ENCODE data around the gene TAF11L2. TPM values are rescaled to one million over a fixed set of nuclear protein-coding genes. Genes with fewer than 3 reads are reported as not detected.
"Not testable (repeated sequence)": the region's sequence is repeated elsewhere in the genome, so short reads cannot be mapped to it uniquely, and the experiment has no call there.

The TAF11L2 gene
- total and polyA plus RNA-seq, 4 donors: not detected

- intact Hi-C loops (cut with DNase I): no loop called here
- H3K9me3 ChIP-seq (ENCODE audit: control insufficient read depth, low read length): no peaks in the 10 kb centered on the region
- DNase-seq (no peak), ATAC-seq (ENCODE audit: low FRiP score) (no peak)
- H3K27ac ChIP-seq (ENCODE audit: low read depth in 1 of 2, low read length in 2 of 2): no peak overlapping the region
- H3K4me3 ChIP-seq (ENCODE audit: low read length in 2 of 2): no peak overlapping the region
- WGBS, 2 donors: 56 to 61% methylated on average over 7 of the region's 7 CpGs
- no peaks in the 10 kb centered on the region for H3K27me3 ChIP-seq (ENCODE audit: control insufficient read depth in 1 of 2, insufficient read depth in 2 of 2, low read length in 1 of 2)
- H3K4me1 ChIP-seq (ENCODE audit: control insufficient read depth in 1 of 2, insufficient read depth in 2 of 2, low read length in 2 of 2): no peaks in the 10 kb centered on the region
- H3K36me3 ChIP-seq (ENCODE audit: control insufficient read depth in 1 of 2, insufficient read depth in 2 of 2, low read length in 1 of 2): no peaks in the 10 kb centered on the region
These were observed 20.3 kb upstream of the TAF11L2 start for GRCh38 chr5:17477573-17478265.

GRCh38 chr5:17481378-17481777 is 16.7 kb upstream of the TAF11L2 start:
- H3K36me3 ChIP-seq (ENCODE audit: control insufficient read depth in 1 of 2, insufficient read depth in 2 of 2, low read length in 1 of 2): no peaks in the 10 kb centered on the region
- DNase-seq (no peak), ATAC-seq (ENCODE audit: low FRiP score) (no peak)
- H3K27ac ChIP-seq (ENCODE audit: low read depth in 1 of 2, low read length in 2 of 2): no peak overlapping the region
- intact Hi-C loops (cut with DNase I): no loop called here
- H3K4me3 ChIP-seq (ENCODE audit: low read length in 2 of 2): no peak overlapping the region
- H3K4me1 ChIP-seq (ENCODE audit: control insufficient read depth in 1 of 2, insufficient read depth in 2 of 2, low read length in 2 of 2): no peaks in the 10 kb centered on the region
- WGBS, 2 donors: 71 to 73% methylated on average over 4 of the region's 4 CpGs
- H3K9me3 ChIP-seq (ENCODE audit: control insufficient read depth, low read length): no peaks in the 10 kb centered on the region
- no peaks in the 10 kb centered on the region for H3K27me3 ChIP-seq (ENCODE audit: control insufficient read depth in 1 of 2, insufficient read depth in 2 of 2, low read length in 1 of 2)

GRCh38 chr5:17482790-17483189 is 15.2 kb upstream of the TAF11L2 start:
- H3K9me3 ChIP-seq (ENCODE audit: control insufficient read depth, low read length): no peaks in the 10 kb centered on the region
- ATAC-seq (ENCODE audit: low FRiP score): no peak
- H3K27ac ChIP-seq (ENCODE audit: low read depth in 1 of 2, low read length in 2 of 2): no peak overlapping the region
- H3K36me3 ChIP-seq (ENCODE audit: control insufficient read depth in 1 of 2, insufficient read depth in 2 of 2, low read length in 1 of 2): no peaks in the 10 kb centered on the region
- no peaks in the 10 kb centered on the region for H3K27me3 ChIP-seq (ENCODE audit: control insufficient read depth in 1 of 2, insufficient read depth in 2 of 2, low read length in 1 of 2)
- intact Hi-C loops (cut with DNase I): no loop called here
- no peak for DNase-seq
- H3K4me3 ChIP-seq (ENCODE audit: low read length in 2 of 2): no peak overlapping the region
- 75 to 82% methylated on average over 2 of the region's 2 CpGs for WGBS, 2 donors
- H3K4me1 ChIP-seq (ENCODE audit: control insufficient read depth in 1 of 2, insufficient read depth in 2 of 2, low read length in 2 of 2): no peaks in the 10 kb centered on the region

- WGBS, 2 donors: 96% methylated on average over 10 of the region's 10 CpGs
- ATAC-seq (ENCODE audit: low FRiP score); intact Hi-C loops (cut with DNase I): not testable (repeated sequence)
These were observed 11.4 kb upstream of the TAF11L2 start for GRCh38 chr5:17486464-17487173.

GRCh38 chr5:17487174-17487512 is 10.9 kb upstream of the TAF11L2 start:
- DNase-seq (no peak), ATAC-seq (ENCODE audit: low FRiP score) (no peak)
- intact Hi-C loops (cut with DNase I): no loop called here
- H3K27me3 ChIP-seq (ENCODE audit: control insufficient read depth in 1 of 2, insufficient read depth in 2 of 2, low read length in 1 of 2): no peaks in the 10 kb centered on the region
- H3K9me3 ChIP-seq (ENCODE audit: control insufficient read depth, low read length): no peaks in the 10 kb centered on the region
- H3K4me3 ChIP-seq (ENCODE audit: low read length in 2 of 2): no peak overlapping the region
- no peaks in the 10 kb centered on the region for H3K36me3 ChIP-seq (ENCODE audit: control insufficient read depth in 1 of 2, insufficient read depth in 2 of 2, low read length in 1 of 2)
- 93 to 97% methylated on average over 1 of the region's 1 CpG for WGBS, 2 donors
- H3K4me1 ChIP-seq (ENCODE audit: control insufficient read depth in 1 of 2, insufficient read depth in 2 of 2, low read length in 2 of 2): no peaks in the 10 kb centered on the region
- no peak overlapping the region for H3K27ac ChIP-seq (ENCODE audit: low read depth in 1 of 2, low read length in 2 of 2)

More at GRCh38 chr5:17486464-17487173, 11.4 kb upstream of the TAF11L2 start:
- H3K4me1 ChIP-seq (ENCODE audit: control insufficient read depth in 1 of 2, insufficient read depth in 2 of 2, low read length in 2 of 2); H3K27me3 ChIP-seq (ENCODE audit: control insufficient read depth in 1 of 2, insufficient read depth in 2 of 2, low read length in 1 of 2); H3K9me3 ChIP-seq (ENCODE audit: control insufficient read depth, low read length); DNase-seq; H3K4me3 ChIP-seq (ENCODE audit: low read length in 2 of 2); H3K36me3 ChIP-seq (ENCODE audit: control insufficient read depth in 1 of 2, insufficient read depth in 2 of 2, low read length in 1 of 2); H3K27ac ChIP-seq (ENCODE audit: low read depth in 1 of 2, low read length in 2 of 2): not testable (repeated sequence)

GRCh38 chr5:17491257-17491656 is 6.8 kb upstream of the TAF11L2 start:
- WGBS, 2 donors: 93 to 97% methylated on average over 20 to 23 of the region's 23 CpGs
- H3K27ac ChIP-seq (ENCODE audit: low read depth in 1 of 2, low read length in 2 of 2): not testable (repeated sequence)

GRCh38 chr5:17492770-17493169 is 5.3 kb upstream of the TAF11L2 start:
- 95 to 98% methylated on average over 3 of the region's 3 CpGs for WGBS, 2 donors
- intact Hi-C loops (cut with DNase I): no loop called here
- no peak overlapping the region for H3K4me3 ChIP-seq (ENCODE audit: low read length in 2 of 2)
- H3K9me3 ChIP-seq (ENCODE audit: control insufficient read depth, low read length): no peaks in the 10 kb centered on the region
- DNase-seq: no peak
- no peaks in the 10 kb centered on the region for H3K4me1 ChIP-seq (ENCODE audit: control insufficient read depth in 1 of 2, insufficient read depth in 2 of 2, low read length in 2 of 2)
- ATAC-seq (ENCODE audit: low FRiP score): no peak
- no peak overlapping the region for H3K27ac ChIP-seq (ENCODE audit: low read depth in 1 of 2, low read length in 2 of 2)
- no peaks in the 10 kb centered on the region for H3K36me3 ChIP-seq (ENCODE audit: control insufficient read depth in 1 of 2, insufficient read depth in 2 of 2, low read length in 1 of 2)
- no peaks in the 10 kb centered on the region for H3K27me3 ChIP-seq (ENCODE audit: control insufficient read depth in 1 of 2, insufficient read depth in 2 of 2, low read length in 1 of 2)

More at GRCh38 chr5:17491257-17491656, 6.8 kb upstream of the TAF11L2 start:
- H3K9me3 ChIP-seq (ENCODE audit: control insufficient read depth, low read length); H3K27me3 ChIP-seq (ENCODE audit: control insufficient read depth in 1 of 2, insufficient read depth in 2 of 2, low read length in 1 of 2); intact Hi-C loops (cut with DNase I); DNase-seq; ATAC-seq (ENCODE audit: low FRiP score); H3K36me3 ChIP-seq (ENCODE audit: control insufficient read depth in 1 of 2, insufficient read depth in 2 of 2, low read length in 1 of 2); H3K4me1 ChIP-seq (ENCODE audit: control insufficient read depth in 1 of 2, insufficient read depth in 2 of 2, low read length in 2 of 2); H3K4me3 ChIP-seq (ENCODE audit: low read length in 2 of 2): not testable (repeated sequence)

- H3K27ac ChIP-seq (ENCODE audit: low read depth in 1 of 2, low read length in 2 of 2): no peak overlapping the region
- H3K9me3 ChIP-seq (ENCODE audit: control insufficient read depth, low read length): no peaks in the 10 kb centered on the region
- ATAC-seq (ENCODE audit: low FRiP score) (no peak), DNase-seq (no peak)
- WGBS, 2 donors: 78 to 85% methylated on average over 4 of the region's 4 CpGs
- no peaks in the 10 kb centered on the region for H3K27me3 ChIP-seq (ENCODE audit: control insufficient read depth in 1 of 2, insufficient read depth in 2 of 2, low read length in 1 of 2)
- no peaks in the 10 kb centered on the region for H3K36me3 ChIP-seq (ENCODE audit: control insufficient read depth in 1 of 2, insufficient read depth in 2 of 2, low read length in 1 of 2)
- H3K4me1 ChIP-seq (ENCODE audit: control insufficient read depth in 1 of 2, insufficient read depth in 2 of 2, low read length in 2 of 2): no peaks in the 10 kb centered on the region
- no peak overlapping the region for H3K4me3 ChIP-seq (ENCODE audit: low read length in 2 of 2)
- intact Hi-C loops (cut with DNase I): no loop called here
These were observed 585 bp upstream of the TAF11L2 start for GRCh38 chr5:17497446-17497845.

GRCh38 chr5:17511775-17512325 is 13.8 kb downstream of the TAF11L2 start:
- intact Hi-C loops (cut with DNase I): no loop called here
- DNase-seq: no peak
- Histone ChIP-seq H3K27me3 (ENCODE audit: control insufficient read depth in 1 of 2, insufficient read depth in 2 of 2, low read length in 1 of 2) (no peaks in the 10 kb centered on the region), H3K36me3 (ENCODE audit: control insufficient read depth in 1 of 2, insufficient read depth in 2 of 2, low read length in 1 of 2) (no peaks in the 10 kb centered on the region), H3K4me3 (ENCODE audit: low read length in 2 of 2) (no peak overlapping the region), H3K9me3 (ENCODE audit: control insufficient read depth, low read length) (no peaks in the 10 kb centered on the region), H3K4me1 (ENCODE audit: control insufficient read depth in 1 of 2, insufficient read depth in 2 of 2, low read length in 2 of 2) (no peaks in the 10 kb centered on the region), H3K27ac (ENCODE audit: low read depth in 1 of 2, low read length in 2 of 2) (no peak overlapping the region)
- ATAC-seq (ENCODE audit: low FRiP score): no peak
- WGBS, 2 donors: 93 to 94% methylated on average over 17 of the region's 17 CpGs
